HepG2 (cell line): Measurements from ENCODE around the gene HRH3. TPM values are rescaled to one million over a fixed set of nuclear protein-coding genes. Genes with fewer than 3 reads are reported as not detected.
A peak's percentile ranks its signal among the peaks of the same experiment; 100 is the strongest.

ENCODE experiments used
- CAMTA2 ChIP-seq: sonication (generic); formaldehyde crosslinking; IDR thresholded peaks from 2 replicates; pipeline ENCODE4 v1.4.0; 2020; ENCODE audit warnings: mild to moderate bottlenecking, missing genetic modification reagents, borderline replicate concordance
- GMEB1 ChIP-seq: sonication (generic); formaldehyde crosslinking; IDR thresholded peaks from 2 replicates; pipeline ENCODE4 v1.5.1; 2020; ENCODE audit warnings: missing genetic modification reagents, mild to moderate bottlenecking, borderline replicate concordance
- LBX2 ChIP-seq: sonication (generic); formaldehyde crosslinking; IDR thresholded peaks from 2 replicates; pipeline ENCODE4 v1.5.0; 2020; ENCODE audit warnings: missing genetic modification reagents, mild to moderate bottlenecking, borderline replicate concordance
- MTF2 ChIP-seq: sonication (generic); formaldehyde crosslinking; IDR thresholded peaks from 2 replicates; pipeline ENCODE4 v1.5.0; 2020; ENCODE audit warnings: missing genetic modification reagents, borderline replicate concordance
- NCOA2 ChIP-seq: sonication (generic); formaldehyde crosslinking; IDR thresholded peaks from 2 replicates; pipeline ENCODE4 v1.8.0; 2022; ENCODE audit warnings: inconsistent platforms
- SIX4 ChIP-seq: sonication (generic); formaldehyde crosslinking; IDR thresholded peaks from 2 replicates; pipeline ENCODE4 v1.4.0; 2020; ENCODE audit warnings: missing genetic modification reagents
- THRA ChIP-seq: sonication (generic); formaldehyde crosslinking; IDR thresholded peaks from 2 replicates; pipeline ENCODE4 v1.4.0; 2020; ENCODE audit warnings: missing genetic modification reagents, borderline replicate concordance
- ZNF746 ChIP-seq: sonication (generic); formaldehyde crosslinking; IDR thresholded peaks from 2 replicates; pipeline ENCODE4 v1.8.0; 2022; ENCODE audit warnings: mild to moderate bottlenecking, missing genetic modification reagents
- ZNF770 ChIP-seq: sonication (generic); formaldehyde crosslinking; IDR thresholded peaks from 2 replicates; pipeline ENCODE4 v1.5.0; 2020; ENCODE audit warnings: mild to moderate bottlenecking, missing genetic modification reagents
- ZNF777 ChIP-seq: sonication (generic); formaldehyde crosslinking; IDR thresholded peaks from 2 replicates; pipeline ENCODE4 v1.4.0; 2020; ENCODE audit warnings: missing genetic modification reagents
- polyA plus RNA-seq, 8 experiments: library from polyadenylated mRNA; depleted of rRNA in 3 of 8; stranded (reverse) in 7 of 8; unstranded in 1 of 8; fragments of >200 nt; fragmentation: Illumina TruSeq in 4 of 8; extraction: Trizol in 4 of 8; gene quantifications; 2 replicates each; pipeline versions ENCODE4 v1.2.1 to v1.2.3, GENCODE V29; 2011 to 2016; ENCODE audit warnings: low read depth in 4 of 8, missing spikeins in 1 of 8, mixed read lengths in 1 of 8; ENCODE audit not compliant: insufficient read depth in 1 of 8
- total RNA-seq, 5 experiments: library from RNA; depleted of rRNA; stranded (reverse); fragments of >200 nt; fragmentation: Illumina TruSeq; extraction: Trizol; gene quantifications; 2 replicates each; pipeline ENCODE4 v1.2.3, GENCODE V29; 2016; ENCODE audit warnings: low read depth in 1 of 5
- TF ChIP-seq, protein P1 (sequence below): sonication (generic); IDR thresholded peaks from 2 replicates; pipeline ENCODE4 v1.6.1; 2016; ENCODE audit warnings: low read depth, borderline replicate concordance
- TF ChIP-seq, protein P2 (sequence below): sonication (generic); formaldehyde crosslinking; IDR thresholded peaks from 2 replicates; pipeline ENCODE4 v1.9.0; 2021; ENCODE audit warnings: mild to moderate bottlenecking, missing genetic modification reagents
- TF ChIP-seq, protein P3 (sequence below): sonication (generic); formaldehyde crosslinking; IDR thresholded peaks from 2 replicates; pipeline ENCODE4 v1.5.0; 2020; ENCODE audit warnings: mild to moderate bottlenecking, missing genetic modification reagents, moderate library complexity

The HRH3 gene
- total and polyA plus RNA-seq, 2 of the 13 experiments (the other 11 are each of a cell fraction or from before 2014, with no cell fraction given): 0.18 TPM; not detected in 1

GRCh38 chr20:62209850-62210495 lies 10.1 kb downstream of the HRH3 start (continued):
- TF ChIP-seq GMEB1 (CRISPR knock-in tag) (no peak), LBX2 (CRISPR knock-in tag) (no peak), MTF2 (CRISPR knock-in tag) (peak; percentile 68; the same call in 1 of the 2 replicates), SIX4 (CRISPR knock-in tag) (no peak), ZNF777 (peak; percentile 0; the same call in 1 of the 2 replicates), CAMTA2 (CRISPR knock-in tag) (no peak), ZNF746 (CRISPR knock-in tag) (0 out of 2 replicates have a peak, but pooled peaks have one; percentile 3), NCOA2 (CRISPR knock-in tag) (no peak), THRA (CRISPR knock-in tag) (no peak), ZNF770 (CRISPR knock-in tag) (0 out of 2 replicates have a peak, but pooled peaks have one; percentile 1)
- TF ChIP-seq, protein P1, sequence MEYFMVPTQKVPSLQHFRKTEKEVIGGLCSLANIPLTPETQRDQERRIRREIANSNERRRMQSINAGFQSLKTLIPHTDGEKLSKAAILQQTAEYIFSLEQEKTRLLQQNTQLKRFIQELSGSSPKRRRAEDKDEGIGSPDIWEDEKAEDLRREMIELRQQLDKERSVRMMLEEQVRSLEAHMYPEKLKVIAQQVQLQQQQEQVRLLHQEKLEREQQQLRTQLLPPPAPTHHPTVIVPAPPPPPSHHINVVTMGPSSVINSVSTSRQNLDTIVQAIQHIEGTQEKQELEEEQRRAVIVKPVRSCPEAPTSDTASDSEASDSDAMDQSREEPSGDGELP: no peak
- TF ChIP-seq, protein P2, sequence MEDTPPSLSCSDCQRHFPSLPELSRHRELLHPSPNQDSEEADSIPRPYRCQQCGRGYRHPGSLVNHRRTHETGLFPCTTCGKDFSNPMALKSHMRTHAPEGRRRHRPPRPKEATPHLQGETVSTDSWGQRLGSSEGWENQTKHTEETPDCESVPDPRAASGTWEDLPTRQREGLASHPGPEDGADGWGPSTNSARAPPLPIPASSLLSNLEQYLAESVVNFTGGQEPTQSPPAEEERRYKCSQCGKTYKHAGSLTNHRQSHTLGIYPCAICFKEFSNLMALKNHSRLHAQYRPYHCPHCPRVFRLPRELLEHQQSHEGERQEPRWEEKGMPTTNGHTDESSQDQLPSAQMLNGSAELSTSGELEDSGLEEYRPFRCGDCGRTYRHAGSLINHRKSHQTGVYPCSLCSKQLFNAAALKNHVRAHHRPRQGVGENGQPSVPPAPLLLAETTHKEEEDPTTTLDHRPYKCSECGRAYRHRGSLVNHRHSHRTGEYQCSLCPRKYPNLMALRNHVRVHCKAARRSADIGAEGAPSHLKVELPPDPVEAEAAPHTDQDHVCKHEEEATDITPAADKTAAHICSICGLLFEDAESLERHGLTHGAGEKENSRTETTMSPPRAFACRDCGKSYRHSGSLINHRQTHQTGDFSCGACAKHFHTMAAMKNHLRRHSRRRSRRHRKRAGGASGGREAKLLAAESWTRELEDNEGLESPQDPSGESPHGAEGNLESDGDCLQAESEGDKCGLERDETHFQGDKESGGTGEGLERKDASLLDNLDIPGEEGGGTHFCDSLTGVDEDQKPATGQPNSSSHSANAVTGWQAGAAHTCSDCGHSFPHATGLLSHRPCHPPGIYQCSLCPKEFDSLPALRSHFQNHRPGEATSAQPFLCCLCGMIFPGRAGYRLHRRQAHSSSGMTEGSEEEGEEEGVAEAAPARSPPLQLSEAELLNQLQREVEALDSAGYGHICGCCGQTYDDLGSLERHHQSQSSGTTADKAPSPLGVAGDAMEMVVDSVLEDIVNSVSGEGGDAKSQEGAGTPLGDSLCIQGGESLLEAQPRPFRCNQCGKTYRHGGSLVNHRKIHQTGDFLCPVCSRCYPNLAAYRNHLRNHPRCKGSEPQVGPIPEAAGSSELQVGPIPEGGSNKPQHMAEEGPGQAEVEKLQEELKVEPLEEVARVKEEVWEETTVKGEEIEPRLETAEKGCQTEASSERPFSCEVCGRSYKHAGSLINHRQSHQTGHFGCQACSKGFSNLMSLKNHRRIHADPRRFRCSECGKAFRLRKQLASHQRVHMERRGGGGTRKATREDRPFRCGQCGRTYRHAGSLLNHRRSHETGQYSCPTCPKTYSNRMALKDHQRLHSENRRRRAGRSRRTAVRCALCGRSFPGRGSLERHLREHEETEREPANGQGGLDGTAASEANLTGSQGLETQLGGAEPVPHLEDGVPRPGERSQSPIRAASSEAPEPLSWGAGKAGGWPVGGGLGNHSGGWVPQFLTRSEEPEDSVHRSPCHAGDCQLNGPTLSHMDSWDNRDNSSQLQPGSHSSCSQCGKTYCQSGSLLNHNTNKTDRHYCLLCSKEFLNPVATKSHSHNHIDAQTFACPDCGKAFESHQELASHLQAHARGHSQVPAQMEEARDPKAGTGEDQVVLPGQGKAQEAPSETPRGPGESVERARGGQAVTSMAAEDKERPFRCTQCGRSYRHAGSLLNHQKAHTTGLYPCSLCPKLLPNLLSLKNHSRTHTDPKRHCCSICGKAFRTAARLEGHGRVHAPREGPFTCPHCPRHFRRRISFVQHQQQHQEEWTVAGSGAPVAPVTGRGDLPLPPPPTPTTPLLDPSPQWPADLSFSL (CRISPR knock-in tag): no peak
- TF ChIP-seq, protein P3, sequence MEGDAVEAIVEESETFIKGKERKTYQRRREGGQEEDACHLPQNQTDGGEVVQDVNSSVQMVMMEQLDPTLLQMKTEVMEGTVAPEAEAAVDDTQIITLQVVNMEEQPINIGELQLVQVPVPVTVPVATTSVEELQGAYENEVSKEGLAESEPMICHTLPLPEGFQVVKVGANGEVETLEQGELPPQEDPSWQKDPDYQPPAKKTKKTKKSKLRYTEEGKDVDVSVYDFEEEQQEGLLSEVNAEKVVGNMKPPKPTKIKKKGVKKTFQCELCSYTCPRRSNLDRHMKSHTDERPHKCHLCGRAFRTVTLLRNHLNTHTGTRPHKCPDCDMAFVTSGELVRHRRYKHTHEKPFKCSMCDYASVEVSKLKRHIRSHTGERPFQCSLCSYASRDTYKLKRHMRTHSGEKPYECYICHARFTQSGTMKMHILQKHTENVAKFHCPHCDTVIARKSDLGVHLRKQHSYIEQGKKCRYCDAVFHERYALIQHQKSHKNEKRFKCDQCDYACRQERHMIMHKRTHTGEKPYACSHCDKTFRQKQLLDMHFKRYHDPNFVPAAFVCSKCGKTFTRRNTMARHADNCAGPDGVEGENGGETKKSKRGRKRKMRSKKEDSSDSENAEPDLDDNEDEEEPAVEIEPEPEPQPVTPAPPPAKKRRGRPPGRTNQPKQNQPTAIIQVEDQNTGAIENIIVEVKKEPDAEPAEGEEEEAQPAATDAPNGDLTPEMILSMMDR: peak; percentile 30
